Suprapubic skin (tissue), 4 donors: ENCODE data around the gene ZSWIM6.

ENCODE experiments used
- EP300 ChIP-seq: sonication (generic); formaldehyde crosslinking; IDR thresholded peaks from one replicate; pipeline ENCODE4 v1.6.1; 2017; ENCODE audit warnings: antibody characterized with exemption
- POLR2A ChIP-seq, 2 donors: fragments of 450-650 bp; IDR thresholded peaks; one replicate each; pipeline ENCODE4 v1.6.1; 2017; ENCODE audit warnings: antibody characterized with exemption in 2 of 2, mild to moderate bottlenecking in 2 of 2, moderate library complexity in 2 of 2
- POLR2AphosphoS5 ChIP-seq, 3 donors: sonication (generic); formaldehyde crosslinking; IDR thresholded peaks; one replicate each; pipeline ENCODE4 v1.6.1; 2017; ENCODE audit warnings: antibody characterized with exemption in 3 of 3
- TF ChIP-seq, protein P1 (sequence below), 2 donors: fragments of 200-600 bp in 1 of 2; fragments of 450-650 bp in 1 of 2; sonication (generic) in 1 of 2; IDR thresholded peaks; one replicate each; pipeline ENCODE4 v1.5.1; 2016 to 2019; ENCODE audit warnings: antibody characterized with exemption in 2 of 2, mild to moderate bottlenecking in 1 of 2, moderate library complexity in 1 of 2

DNA sequence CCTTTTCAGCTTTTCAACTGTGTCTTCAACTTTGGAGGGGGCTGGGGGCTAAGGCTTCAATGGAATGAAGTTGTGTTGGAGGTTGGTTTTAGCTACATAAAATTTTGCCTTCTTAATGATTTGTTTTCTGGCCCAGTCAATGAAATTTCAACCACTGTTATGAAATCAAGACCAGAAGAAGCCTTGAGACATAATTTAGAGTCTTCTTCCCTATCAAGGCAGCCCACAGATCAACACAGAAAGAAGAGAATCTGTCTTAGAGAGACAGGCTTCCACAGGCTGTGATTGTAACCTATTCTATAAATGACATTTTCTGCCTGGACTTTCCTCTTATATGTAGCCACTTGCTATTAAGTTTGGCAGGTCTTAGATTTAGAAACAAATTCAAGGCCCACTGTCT is 46.5 kb upstream of the ZSWIM6 start:
- TF ChIP-seq POLR2A (IDR thresholded peaks at IDR 0.05), result no peak
- TF ChIP-seq, protein P1, sequence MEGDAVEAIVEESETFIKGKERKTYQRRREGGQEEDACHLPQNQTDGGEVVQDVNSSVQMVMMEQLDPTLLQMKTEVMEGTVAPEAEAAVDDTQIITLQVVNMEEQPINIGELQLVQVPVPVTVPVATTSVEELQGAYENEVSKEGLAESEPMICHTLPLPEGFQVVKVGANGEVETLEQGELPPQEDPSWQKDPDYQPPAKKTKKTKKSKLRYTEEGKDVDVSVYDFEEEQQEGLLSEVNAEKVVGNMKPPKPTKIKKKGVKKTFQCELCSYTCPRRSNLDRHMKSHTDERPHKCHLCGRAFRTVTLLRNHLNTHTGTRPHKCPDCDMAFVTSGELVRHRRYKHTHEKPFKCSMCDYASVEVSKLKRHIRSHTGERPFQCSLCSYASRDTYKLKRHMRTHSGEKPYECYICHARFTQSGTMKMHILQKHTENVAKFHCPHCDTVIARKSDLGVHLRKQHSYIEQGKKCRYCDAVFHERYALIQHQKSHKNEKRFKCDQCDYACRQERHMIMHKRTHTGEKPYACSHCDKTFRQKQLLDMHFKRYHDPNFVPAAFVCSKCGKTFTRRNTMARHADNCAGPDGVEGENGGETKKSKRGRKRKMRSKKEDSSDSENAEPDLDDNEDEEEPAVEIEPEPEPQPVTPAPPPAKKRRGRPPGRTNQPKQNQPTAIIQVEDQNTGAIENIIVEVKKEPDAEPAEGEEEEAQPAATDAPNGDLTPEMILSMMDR (IDR thresholded peaks at IDR 0.05), result no peak
- TF ChIP-seq POLR2AphosphoS5 (IDR thresholded peaks at IDR 0.05), result no peak
- TF ChIP-seq EP300, result no peak
